HG02885 (cell line): ENCODE results near the gene HUNK.

Experiments used
- ATAC-seq: cut with Tn5 transposase; IDR thresholded peaks from one replicate; pipeline ENCODE4 v1.9.1; 2021; ENCODE audit warnings: mild to moderate bottlenecking; ENCODE audit not compliant: unreplicated experiment, poor library complexity

Gene HUNK

DNA sequence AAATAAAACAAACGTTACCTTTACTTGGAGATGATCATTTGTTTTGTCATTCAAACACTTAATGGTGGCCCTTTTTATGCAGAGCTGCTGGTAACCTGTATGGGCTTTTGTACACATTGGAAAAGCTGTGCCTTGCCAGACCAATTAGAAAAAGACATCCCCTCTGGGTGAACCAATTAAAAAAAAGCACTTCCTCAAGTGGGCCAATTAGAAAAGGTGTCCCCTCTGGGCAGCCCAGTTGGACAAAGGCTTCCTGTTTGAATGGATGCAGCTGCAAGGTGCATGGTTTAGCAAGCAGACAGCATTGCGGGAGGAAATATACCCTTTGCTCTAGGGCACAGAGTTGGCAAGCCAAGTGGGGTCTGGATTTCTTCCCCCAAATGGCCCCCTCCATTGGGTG, 21.6 kb downstream of the HUNK start:
- ATAC-seq = no peak

DNA sequence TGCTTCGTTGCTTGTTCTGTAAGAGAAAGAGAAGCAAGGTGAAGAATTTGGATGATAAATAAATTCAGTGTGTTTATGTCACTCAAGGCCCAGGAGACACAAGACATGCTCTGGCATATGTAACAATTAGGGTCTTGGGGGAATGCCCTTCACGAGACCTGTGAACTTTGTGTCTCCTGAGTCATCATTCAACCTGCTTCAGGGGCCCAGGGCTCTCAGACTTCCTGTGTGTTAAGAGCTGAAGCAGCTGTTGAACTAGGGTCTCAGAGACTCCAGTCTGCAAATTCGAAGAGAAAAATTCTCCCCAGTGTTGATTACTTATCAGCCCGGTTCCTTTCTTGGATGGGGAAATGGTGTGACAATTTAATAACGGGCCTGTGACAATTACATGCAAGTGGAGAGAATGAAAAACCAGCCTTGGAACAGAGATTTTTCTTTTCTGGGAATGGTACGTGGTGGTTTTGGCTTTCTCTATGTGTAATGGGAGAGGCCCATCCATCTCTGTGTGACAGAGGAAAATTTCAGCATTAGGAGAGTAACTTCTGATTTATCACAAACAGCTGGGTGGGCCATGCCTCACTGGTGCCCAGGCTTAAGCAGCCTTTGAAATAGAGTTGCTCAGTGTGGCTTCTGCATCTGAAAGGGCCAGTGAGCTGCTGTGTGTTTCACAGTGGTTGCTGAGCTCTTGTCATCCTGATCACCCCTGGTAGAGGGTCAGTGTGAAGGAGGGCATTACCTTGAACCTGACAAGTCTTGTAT, 22.4 kb downstream of the HUNK start:
- ATAC-seq = no peak

DNA sequence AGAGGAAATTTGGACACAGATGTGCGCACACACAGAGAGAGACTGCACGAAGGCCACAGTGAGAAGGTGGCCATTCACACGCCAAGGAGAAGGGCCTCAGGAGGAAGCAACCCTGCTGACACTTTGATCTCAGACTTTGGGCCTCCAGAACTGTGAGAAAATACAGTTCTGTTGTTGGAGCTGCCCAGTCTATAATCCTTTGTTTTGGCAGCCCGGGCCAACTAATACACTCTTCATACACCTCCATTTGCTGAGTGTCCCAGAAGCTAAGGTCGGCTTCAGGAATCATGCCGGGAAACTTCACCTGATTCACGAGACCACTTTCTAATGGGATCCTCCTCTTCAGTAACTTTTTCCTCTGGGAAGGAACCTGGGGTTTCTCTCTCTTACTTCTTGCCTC, 23.2 kb downstream of the HUNK start:
- ATAC-seq = no peak

DNA sequence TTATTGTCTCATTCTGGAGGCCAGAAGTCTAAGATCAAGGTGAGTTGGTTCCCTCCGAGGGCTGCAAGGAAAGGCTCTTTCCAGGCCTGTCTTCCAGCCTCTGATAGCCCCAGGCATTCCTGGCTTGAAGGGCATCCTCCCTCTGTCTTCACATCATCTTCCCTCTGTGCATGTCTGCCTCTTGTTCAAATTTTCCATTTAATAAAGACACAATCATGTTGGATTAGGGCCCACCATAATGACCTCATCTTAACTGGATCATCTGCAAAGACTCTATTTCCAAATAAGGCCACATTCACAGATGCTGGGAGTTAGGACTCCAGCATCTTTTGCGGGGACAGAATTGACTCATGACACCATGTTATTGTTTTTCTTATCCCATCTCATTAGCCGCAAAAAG, 24.5 kb downstream of the HUNK start:
- no peak for ATAC-seq

DNA sequence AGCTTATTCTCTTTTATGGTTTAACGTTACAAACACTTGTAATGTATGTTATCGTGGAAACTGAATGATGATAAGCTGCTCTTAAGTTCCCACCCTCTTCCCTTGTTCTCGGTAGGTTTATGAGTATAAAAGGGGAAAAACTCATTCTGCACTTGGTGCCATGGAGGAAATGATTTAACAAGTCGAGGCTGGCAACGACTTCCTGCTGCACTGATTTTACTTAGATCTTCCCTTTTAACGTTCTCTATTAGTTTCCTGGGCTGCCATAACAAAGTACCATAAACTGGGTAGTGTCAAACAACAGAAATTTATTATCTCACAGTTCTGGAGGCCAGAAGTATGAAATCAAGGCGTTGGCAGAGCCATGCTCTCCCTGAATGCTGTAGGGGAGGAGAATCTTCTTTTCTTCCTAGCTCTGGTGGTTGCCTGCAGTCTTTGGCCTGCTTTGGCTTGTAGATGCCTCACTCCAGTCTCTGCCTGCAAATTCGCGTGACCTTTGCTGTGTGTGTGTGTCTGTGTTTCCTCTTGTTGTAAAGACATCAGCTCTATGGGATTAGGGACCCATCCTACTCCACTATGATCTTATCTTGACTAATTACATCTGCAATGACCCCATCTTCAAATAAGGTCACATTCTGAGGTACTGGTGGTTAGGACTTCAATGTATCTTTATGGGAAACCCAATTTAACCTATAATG, 26.3 kb downstream of the HUNK start:
- ATAC-seq = no peak

DNA sequence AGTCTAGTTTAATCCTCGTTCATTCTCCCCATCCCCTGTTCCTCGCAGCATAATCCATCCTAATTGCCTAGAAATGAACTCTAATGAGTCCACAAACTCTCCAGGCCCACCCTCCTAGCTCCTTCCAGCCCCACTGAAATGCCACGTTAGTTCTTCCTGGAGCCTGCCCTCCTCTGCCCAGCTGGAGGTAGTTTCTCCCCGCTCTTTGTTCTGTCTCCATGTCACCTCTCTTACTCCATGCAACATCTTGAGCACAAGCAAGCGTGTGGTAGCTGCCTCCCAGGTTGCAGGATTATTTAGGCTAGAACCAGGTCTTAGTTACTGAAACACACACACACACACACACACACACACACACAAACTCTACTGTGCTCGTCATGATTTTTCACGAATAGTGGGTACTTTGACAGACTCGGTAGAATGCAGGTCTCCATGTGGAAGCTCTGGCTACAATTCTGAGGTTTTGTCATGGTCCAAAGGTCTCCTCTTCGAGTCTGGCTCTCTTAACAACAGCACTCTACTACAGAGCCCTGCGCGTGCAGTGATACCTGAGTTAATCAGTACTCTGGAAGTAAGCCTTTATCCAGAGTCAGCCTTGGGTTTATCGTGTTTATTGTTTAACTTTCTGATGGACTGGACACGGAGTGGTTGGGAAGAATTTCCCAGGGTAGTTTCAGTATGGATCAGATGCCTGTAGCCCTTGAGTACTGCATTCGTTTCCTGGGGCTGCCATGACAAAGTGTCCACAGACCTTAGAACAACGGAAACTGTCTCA, 27.5 kb downstream of the HUNK start:
- ATAC-seq = no peak

DNA sequence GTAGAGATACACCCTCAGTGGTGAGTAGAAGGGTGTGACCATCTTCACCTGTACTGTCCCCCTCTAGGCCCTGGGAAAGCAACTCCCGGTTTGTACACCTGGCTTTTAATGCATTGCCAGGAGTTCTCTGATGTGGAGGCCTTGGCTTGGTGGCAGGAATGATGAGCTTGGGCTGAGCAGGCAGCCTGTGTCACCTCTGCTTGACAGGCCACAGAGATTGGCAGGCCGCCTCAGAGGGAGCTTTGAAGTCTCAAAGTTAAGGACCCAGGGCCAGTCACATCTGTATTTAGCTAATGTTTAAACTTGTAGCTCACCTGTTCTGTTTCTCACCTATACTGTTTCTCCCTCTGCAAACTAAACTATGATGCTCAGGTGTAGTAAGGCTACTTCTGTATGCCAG, 28.5 kb downstream of the HUNK start:
- ATAC-seq = no peak

DNA sequence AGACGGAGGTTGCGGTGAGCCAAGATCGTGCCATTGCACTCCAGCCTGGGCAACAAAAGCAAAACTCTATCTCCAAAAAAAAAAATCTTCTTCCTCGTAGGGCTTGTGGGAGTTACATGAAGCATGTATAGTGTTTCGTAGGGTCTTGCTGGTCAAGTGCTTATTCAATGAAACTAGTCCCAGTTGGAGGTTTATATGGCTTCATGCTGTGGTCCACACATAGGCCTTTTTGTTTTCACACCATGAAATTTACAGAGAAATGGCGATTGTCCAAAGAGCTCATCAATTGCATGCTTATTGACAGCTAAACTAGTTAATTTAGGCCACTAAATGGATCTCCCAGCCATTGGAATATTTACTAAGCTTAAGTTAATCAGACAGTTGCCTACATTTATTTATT, 29.6 kb downstream of the HUNK start:
- no peak for ATAC-seq

DNA sequence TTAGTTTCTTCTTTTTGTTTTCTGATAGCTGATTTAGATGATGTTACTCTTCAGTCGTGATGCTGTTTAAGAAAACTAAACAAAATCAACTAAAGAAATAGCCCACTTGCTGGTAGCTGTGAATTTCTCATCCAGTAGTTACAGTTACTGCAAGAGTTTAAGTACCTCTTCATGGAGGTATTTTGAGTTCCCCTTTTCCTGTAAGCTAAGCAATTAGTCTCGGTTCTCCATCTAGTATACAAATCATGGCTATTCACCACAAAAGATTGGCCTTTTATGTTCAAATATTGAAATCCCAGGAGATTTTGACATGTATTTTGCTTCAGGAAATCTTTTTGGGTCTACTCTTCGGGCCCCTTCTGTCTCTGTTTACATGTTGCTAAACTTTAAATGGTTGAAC, 31.1 kb downstream of the HUNK start:
- no peak for ATAC-seq

DNA sequence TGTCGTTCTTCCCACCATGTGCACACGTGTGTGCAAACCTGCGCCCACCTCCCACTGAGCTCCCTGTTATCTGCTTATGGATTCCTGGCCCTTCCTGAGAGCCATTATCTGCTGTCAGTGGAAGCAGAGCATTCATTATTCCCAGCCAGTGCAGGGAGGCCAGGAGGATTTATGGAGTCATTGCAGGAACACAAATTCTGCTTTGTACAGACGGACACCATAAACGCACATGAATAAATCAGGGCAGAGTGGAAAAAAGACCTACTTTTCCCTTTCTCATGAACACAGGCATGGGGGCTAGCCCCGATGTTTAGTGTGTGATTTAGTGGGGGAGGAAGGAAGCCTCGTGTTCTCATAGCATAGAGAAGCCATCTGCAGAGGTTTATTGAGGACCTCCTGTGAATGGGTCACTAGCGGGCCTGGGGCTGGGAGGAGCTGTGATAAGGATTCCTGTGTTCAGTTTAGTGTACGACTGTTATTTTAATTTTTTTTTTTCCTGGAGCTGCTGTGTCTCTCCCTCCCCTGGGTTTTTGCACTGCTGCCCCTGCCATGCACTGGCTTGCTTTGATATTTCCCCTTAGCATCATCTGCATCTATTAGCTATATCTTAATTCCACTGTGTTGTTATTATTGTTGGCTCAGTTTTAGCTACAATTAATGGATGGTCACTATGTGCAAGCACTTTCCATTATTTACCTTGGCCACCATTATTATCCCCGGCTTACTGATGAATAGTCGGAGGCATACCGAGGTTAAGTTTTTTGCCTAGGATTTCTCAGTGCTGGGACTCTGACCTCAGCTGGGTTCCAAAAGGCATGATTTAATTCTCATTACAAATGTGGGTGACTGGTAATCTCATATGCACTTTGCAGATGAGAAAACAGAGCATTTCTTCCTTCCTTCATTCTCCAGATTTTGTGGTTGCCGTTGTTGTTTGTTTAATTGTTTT, 33.0 kb downstream of the HUNK start:
- ATAC-seq = no peak

DNA sequence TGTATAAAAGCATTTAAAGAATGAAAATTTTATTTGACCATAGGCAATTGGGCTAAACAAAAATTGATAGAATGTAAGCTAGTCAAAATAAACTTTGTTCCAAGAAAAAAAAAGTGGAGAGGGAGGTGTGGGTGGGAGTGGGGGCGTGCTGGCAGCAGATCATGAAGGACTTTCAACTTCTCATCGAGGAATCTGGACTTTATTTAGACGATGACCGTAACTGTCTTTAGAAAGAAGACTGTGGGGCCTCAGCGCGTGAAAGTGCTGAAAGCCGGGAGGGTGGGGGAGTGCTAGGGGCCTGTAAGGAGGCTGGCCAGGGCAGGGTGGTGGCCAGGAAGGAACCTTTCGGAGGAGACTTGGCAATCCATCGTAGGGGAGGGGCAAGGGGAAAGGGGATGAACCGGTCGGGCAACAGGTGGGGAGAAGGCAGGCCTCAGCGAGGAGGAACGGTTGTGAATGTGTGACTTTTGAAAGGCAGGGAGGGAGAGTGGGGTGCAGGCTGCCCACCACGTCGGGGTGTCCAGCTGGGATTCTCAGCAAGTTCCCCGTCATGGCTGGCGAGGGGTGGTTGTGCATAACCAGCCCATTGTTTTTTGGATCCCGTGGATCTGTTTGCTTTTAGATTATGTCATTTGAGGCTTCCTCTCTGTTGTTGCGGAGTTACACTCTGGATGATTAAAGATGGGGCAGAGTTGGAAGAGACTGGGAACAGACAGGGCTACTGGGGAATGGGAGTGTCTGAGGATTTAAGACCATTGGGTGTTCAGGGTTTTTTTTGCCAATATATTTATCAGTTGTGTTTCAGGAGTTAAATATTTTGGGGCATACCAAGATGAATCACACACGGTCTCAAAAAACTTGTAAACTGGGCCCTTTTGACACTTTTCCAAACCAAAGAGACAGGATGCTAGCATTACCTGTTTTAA, 35.5 kb downstream of the HUNK start:
- ATAC-seq = no peak

DNA sequence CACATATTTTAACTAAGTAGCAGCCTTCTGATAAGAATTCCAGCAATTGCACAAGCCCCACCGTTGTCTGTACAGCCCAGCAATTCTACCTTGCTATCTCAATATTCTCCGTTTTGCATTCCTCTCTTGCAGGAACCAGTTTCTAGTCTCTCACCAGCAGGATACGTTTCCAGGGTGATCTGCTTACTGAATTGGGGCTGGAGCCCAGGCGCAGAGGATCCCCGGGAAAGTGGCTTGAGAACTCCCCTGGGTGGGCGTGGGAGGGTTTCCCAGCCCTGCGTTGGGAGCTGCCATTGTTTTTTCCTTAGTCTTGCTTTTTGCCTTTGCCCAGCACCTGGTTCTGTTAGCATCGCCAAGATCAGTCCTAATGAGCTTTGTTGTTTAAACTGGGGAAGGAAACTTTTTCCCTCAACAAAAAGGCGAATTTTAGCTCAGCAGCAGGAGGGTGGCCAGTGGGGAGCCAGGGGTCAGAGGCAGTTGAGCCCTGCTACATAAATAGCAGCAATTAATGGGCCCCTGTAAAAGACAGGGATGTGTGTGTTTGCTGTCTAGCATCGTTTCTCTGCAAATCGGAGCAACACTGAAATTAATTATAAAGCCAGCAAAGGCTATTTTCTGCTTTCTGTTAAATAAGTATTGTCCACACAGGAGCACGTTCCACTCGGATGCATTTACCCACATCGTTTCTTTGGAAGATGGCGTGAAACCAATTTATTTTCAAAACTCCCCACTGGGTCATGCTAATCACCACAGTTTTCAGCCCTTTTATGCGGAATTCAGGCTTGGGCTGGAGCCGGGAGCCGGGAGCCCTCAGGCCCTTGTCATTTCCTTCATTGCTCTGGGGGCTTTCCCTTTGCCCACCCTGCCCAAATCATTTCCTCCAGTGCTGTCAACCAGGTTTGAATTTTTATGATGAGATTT, 36.6 kb downstream of the HUNK start:
- no peak for ATAC-seq

DNA sequence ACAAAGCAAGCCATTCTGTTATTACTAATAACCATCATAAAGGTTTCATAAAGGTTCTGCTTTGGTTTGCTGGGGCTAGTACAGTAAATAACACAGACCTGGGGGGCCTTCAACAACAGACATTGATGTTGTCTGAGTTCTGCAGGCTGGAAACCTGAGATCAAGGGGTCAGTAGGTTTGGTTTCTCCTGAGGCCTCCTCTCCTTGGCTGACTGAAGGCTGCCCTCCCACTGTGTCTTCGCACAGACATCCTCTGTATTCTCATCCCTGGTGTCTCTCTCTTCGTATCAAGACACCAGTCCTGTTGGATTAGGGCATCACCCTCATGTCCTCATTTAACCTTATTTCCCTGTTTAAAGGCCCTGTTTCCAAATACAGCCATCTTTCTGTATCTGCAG, 37.3 kb downstream of the HUNK start:
- no peak for ATAC-seq

DNA sequence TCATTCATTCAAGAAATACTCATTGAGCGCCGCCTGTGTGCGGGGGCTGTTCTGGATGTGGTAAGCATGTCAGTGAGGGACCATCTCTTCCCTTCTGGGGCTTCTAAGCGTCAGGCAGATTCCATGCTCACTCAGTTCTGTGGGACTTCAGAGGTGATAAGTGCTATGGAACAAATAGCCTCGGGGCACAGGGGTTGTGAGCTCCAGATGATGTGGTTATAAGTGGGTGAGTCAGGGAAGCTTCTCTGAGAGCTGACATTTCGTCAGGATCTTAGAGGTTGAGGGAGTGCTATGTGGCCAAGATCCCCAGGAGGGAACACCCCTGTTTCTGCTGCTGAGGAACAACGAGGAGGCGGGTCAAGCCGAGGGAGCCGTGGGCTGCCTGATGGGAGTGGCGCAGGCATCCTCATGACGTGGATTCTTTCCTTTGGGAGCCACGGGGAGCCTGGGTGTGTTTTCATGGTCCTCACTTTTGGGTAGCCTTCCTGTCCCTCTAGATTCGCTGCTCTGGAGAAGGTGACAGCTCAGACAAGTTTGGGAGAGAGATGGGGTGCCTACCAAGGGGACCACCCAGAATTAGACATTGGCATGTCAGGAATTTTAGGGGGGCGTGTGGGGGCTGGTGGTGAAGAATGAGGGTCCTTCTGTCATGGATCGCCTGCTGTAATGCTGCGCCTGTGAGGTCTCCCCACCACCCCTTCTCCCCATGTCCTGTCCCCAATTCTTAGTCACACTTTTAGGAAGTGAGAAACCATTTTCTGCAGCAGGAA, 38.5 kb downstream of the HUNK start:
- ATAC-seq = no peak

DNA sequence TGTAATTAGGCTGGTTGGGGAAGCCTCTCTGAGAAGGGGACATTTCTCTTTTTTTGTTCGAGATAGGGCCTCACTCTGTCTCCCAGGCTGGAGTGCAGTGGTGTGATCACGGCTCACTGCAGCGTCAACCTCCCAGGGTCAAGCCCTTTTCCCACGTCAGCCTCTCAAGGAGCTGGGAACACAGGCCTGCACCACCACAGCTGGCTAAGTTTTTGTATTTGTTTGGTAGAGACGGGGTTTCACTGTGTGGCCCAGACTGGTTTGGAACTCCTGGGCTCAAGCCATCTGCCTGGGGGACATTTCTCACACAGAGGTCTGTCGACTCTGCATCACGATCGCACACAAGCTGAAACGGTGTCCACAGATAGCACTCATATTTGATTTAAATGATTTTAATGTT, 39.7 kb downstream of the HUNK start:
- ATAC-seq = no peak

DNA sequence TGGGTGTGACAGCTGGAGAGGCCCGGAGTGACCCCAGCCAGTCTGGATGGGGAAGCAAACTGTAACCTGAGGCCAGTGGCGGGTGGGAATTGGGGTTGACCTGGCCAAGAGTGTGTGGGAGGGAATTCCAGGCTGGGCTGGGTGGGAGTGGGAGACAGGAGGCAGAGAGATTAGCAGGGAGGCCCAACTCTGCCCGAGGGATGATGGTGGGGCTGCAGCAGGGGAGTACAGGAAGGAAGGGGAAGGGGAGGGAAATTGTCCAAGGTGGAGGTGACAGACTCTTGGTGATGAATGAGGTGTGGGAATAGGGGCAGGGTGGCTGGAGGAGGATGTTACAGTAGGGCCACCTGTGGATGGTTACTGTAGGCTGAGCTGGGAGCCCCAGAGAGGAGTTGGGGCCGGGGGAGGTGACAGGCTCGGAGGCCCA, 40.4 kb downstream of the HUNK start:
- ATAC-seq = no peak

DNA sequence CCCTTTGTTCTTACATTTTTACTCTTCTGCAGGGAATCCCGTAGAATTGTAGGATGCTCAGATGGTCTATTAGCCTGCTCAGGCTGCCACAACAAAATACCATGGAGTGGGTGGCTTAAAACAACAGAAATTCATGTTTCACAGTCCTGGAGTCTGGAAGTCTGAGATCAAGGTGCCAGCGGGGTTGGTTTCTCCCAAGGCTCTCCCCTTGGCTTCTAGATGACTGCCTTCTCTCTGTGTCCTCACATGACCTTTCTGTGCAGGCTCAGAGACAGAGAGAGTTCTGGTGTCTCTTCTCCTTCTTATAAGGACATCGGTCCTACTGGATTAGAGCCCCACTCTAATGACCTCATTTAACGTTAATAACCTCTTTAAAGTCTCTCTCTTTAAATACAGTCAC, 41.7 kb downstream of the HUNK start:
- no peak for ATAC-seq
